ENCODE results near the gene ERCC3. TPM values are rescaled to one million over a fixed set of nuclear protein-coding genes. Genes with fewer than 3 reads are reported as not detected.

The ERCC3 gene
- total RNA-seq, 1 experiment from 2014 or later: 60.8 TPM

- H2BK5ac ChIP-seq (ENCODE audit: insufficient read length, low read length): no peak overlapping the region
- H3K27me3 Mint-ChIP-seq (ENCODE audit: low read depth): no peaks in the 10 kb centered on the region
- H3K14ac ChIP-seq (ENCODE audit: insufficient read depth, low read length): no peak overlapping the region
- H3K4me1 Mint-ChIP-seq: no peaks in the 10 kb centered on the region
- no peak for TF ChIP-seq CTCF (conservative IDR thresholded peaks at IDR 0.05)
- H3K56ac ChIP-seq (ENCODE audit: insufficient read length, low read depth, low read length): no peak overlapping the region
- H3K18ac ChIP-seq (ENCODE audit: insufficient read length, low read depth, low read length): no peak overlapping the region
- H3K23me2 ChIP-seq (ENCODE audit: insufficient read length, low read depth, low read length, poor library complexity, severe bottlenecking): no peaks in the 10 kb centered on the region
- peak overlapping the region in 1 of 3 experiments; percentile 21; a peak in 2 of 7 replicates for H3K27ac Mint-ChIP-seq
- no peaks in the 10 kb centered on the region for H3K9me3 Mint-ChIP-seq
- no peak overlapping the region for H2AK5ac ChIP-seq (ENCODE audit: insufficient read length, low read length)
- H3K9ac ChIP-seq (ENCODE audit: extremely low read depth, insufficient read length, low read length): no peak overlapping the region
- no peak overlapping the region for H3K27ac ChIP-seq (ENCODE audit: insufficient read length, low read depth, low read length)
- no peak overlapping the region for H3K4ac ChIP-seq (ENCODE audit: low read depth, low read length)
- H3K4me2 ChIP-seq (ENCODE audit: insufficient read depth, insufficient read length, low read length): no peak overlapping the region
- no peak overlapping the region for H2BK12ac ChIP-seq (ENCODE audit: insufficient read length, low read depth, low read length)
- no peaks in the 10 kb centered on the region for H4K20me1 ChIP-seq (ENCODE audit: control insufficient read depth, insufficient read depth, insufficient read length)
- no peak overlapping the region for H4K5ac ChIP-seq (ENCODE audit: insufficient read length, low read depth, low read length)
- H3K79me2 ChIP-seq (ENCODE audit: insufficient read depth, low read length): no peaks in the 10 kb centered on the region
- peaks cover 57 to 93% (median 89%) of the 10 kb centered on the region in 3 experiments for H3K36me3 Mint-ChIP-seq (ENCODE audit: insufficient read depth in 1 of 3, low read depth in 3 of 3)
- H2BK120ac ChIP-seq (ENCODE audit: low read depth, low read length, poor library complexity, severe bottlenecking): no peak overlapping the region
- no peak overlapping the region for H4K8ac ChIP-seq (replicated peaks; ENCODE audit: insufficient read length, low read depth, low read length)
- no peak overlapping the region for H3K23ac ChIP-seq (ENCODE audit: insufficient read length, low read depth, low read length)
- H2AFZ ChIP-seq (ENCODE audit: low read length): no peak overlapping the region
- H4K91ac ChIP-seq (ENCODE audit: insufficient read length, low read depth, low read length): no peak overlapping the region
- no peak overlapping the region for H3K4me3 Mint-ChIP-seq
- no peak overlapping the region for H2BK15ac ChIP-seq (ENCODE audit: low read depth, low read length)
- H3K4me1 ChIP-seq (ENCODE audit: insufficient read depth, low read length): no peaks in the 10 kb centered on the region
- no peaks in the 10 kb centered on the region for H3K27me3 ChIP-seq (ENCODE audit: insufficient read depth, low read length)
- peaks cover 3% of the 10 kb centered on the region for H3K79me1 ChIP-seq (ENCODE audit: insufficient read depth, low read depth, low read length, poor library complexity, severe bottlenecking)
- DNase-seq: no peak
- H3K9me3 ChIP-seq (ENCODE audit: control insufficient read depth, low read depth, low read length): no peaks in the 10 kb centered on the region
- H2BK20ac ChIP-seq (ENCODE audit: low read depth, low read length, poor library complexity, severe bottlenecking): no peak overlapping the region
- H3T11ph ChIP-seq (ENCODE audit: low read length): no peak overlapping the region
- no CpG with 5 or more reads among the region's 9 CpGs for WGBS (ENCODE audit: extremely low coverage, insufficient read length, low lambda C conversion rate)
Observed at GRCh38 chr2:127275789-127276188, 18.2 kb downstream of the ERCC3 start.
